Osteoblast (primary cell): ENCODE results near the gene PP2D1. TPM values are rescaled to one million over a fixed set of nuclear protein-coding genes. Genes with fewer than 3 reads are reported as not detected.
A peak's percentile ranks its signal among the peaks of the same experiment; 100 is the strongest.
"Not testable (repeated sequence)": the region's sequence is repeated elsewhere in the genome, so short reads cannot be mapped to it uniquely, and the experiment has no call there.

Experiments
- DNase-seq: peaks from one replicate; pipeline ENCODE4 v3.0.0; 2011; ENCODE audit warnings: low spot score, mixed read lengths; ENCODE audit not compliant: insufficient read length; ENCODE audit errors: missing footprints
- H2AFZ ChIP-seq: 2 replicates; pipeline ENCODE4 v1.6.0; 2011; ENCODE audit warnings: mild to moderate bottlenecking, low read length
- H3K27ac ChIP-seq: 2 replicates; pipeline ENCODE4 v1.5.1; 2011; ENCODE audit warnings: mild to moderate bottlenecking, low read depth, low read length, moderate library complexity
- H3K27me3 ChIP-seq: 2 replicates; pipeline ENCODE4 v1.6.0; 2012; ENCODE audit warnings: mild to moderate bottlenecking, control low read depth, inconsistent platforms, low read length, moderate library complexity; ENCODE audit not compliant: insufficient read depth
- H3K36me3 ChIP-seq: 2 replicates; pipeline ENCODE4 v1.5.1; 2011; ENCODE audit warnings: mild to moderate bottlenecking, low read length, control low read depth, moderate library complexity; ENCODE audit not compliant: insufficient read depth
- H3K4me1 ChIP-seq: 2 replicates; pipeline ENCODE4 v1.5.1; 2011; ENCODE audit warnings: mild to moderate bottlenecking, low read length, control low read depth, moderate library complexity; ENCODE audit not compliant: insufficient read depth
- H3K4me2 ChIP-seq: 2 replicates; pipeline ENCODE4 v1.6.0; 2011; ENCODE audit warnings: mild to moderate bottlenecking, low read length; ENCODE audit not compliant: insufficient read depth
- H3K4me3 ChIP-seq: fragments of 200-600 bp; sonication (generic); 3 replicates; pipeline ENCODE4 v1.5.1; 2012; ENCODE audit warnings: mild to moderate bottlenecking, low read length, inconsistent platforms; ENCODE audit not compliant: insufficient read depth
- H3K79me2 ChIP-seq: 2 replicates; pipeline ENCODE4 v1.6.0; 2012; ENCODE audit warnings: mild to moderate bottlenecking, low read length, control low read depth, inconsistent platforms; ENCODE audit not compliant: insufficient read depth
- H3K9me3 ChIP-seq: 2 replicates; pipeline ENCODE4 v1.5.1; 2011; ENCODE audit warnings: low read depth, low read length, control low read depth
- H4K20me1 ChIP-seq: 2 replicates; pipeline ENCODE4 v1.6.0; 2012; ENCODE audit warnings: mild to moderate bottlenecking, low read length, control low read depth; ENCODE audit not compliant: insufficient read depth
- total RNA-seq: library from RNA; depleted of rRNA; stranded (reverse); fragments of >200 nt; gene quantifications from 2 replicates; pipeline ENCODE4 v1.2.3, GENCODE V29; 2012
- TF ChIP-seq, protein P1 (sequence below): IDR thresholded peaks from 2 replicates; pipeline ENCODE4 v1.5.1; 2011; ENCODE audit warnings: mild to moderate bottlenecking, low read depth, low read length, moderate library complexity; ENCODE audit errors: extremely low read depth

The PP2D1 gene
- total RNA-seq, 1 donor, result not detected

DNA sequence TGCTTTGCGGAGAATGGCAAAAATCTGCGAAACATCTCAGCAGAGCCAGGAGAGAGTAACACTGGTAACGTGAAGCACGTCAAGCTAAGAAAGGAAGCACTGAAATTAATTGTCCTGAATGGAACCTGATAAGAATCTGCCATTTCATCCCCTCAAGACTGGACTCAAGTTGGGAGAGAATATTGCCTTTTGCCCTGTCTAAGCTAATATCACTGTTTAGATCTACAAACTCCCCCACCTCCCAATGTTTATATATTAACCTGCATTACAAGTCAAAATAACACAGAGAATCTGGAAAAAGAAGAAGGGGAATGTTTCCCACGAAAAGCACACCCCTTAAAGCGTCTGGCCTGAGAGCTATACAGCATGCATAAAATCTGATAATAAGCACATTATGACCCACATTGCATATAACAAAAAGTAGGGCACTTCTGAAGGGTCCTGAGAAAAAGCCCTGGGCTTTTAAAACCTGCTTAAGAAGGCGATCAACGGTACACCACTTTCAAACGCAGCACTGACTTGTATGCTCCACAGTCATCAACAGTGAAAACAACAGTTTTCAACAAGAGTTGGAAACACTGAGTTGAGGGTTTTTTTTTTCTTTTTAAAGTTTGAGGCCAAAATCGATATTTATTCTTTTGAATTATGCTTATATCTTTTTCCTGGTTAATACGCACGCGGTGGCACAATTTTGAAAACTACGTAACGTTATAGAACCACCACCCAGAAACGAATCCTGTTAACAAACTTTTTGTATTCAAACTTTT is 26.8 kb upstream of the PP2D1 start:
- Histone ChIP-seq H2AFZ (peak overlapping the region; percentile 65), H3K27me3 (no peaks in the 10 kb centered on the region), H3K27ac (no peak overlapping the region), H3K4me3 (peak overlapping the region; percentile 80), H3K4me2 (peak overlapping the region; percentile 82), H3K36me3 (no peaks in the 10 kb centered on the region), H3K9me3 (no peaks in the 10 kb centered on the region), H3K4me1 (peaks cover 16% of the 10 kb centered on the region), H4K20me1 (no peaks in the 10 kb centered on the region), H3K79me2 (no peaks in the 10 kb centered on the region)
- TF ChIP-seq, protein P1, sequence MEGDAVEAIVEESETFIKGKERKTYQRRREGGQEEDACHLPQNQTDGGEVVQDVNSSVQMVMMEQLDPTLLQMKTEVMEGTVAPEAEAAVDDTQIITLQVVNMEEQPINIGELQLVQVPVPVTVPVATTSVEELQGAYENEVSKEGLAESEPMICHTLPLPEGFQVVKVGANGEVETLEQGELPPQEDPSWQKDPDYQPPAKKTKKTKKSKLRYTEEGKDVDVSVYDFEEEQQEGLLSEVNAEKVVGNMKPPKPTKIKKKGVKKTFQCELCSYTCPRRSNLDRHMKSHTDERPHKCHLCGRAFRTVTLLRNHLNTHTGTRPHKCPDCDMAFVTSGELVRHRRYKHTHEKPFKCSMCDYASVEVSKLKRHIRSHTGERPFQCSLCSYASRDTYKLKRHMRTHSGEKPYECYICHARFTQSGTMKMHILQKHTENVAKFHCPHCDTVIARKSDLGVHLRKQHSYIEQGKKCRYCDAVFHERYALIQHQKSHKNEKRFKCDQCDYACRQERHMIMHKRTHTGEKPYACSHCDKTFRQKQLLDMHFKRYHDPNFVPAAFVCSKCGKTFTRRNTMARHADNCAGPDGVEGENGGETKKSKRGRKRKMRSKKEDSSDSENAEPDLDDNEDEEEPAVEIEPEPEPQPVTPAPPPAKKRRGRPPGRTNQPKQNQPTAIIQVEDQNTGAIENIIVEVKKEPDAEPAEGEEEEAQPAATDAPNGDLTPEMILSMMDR, result no peak
- DNase-seq, result no peak

DNA sequence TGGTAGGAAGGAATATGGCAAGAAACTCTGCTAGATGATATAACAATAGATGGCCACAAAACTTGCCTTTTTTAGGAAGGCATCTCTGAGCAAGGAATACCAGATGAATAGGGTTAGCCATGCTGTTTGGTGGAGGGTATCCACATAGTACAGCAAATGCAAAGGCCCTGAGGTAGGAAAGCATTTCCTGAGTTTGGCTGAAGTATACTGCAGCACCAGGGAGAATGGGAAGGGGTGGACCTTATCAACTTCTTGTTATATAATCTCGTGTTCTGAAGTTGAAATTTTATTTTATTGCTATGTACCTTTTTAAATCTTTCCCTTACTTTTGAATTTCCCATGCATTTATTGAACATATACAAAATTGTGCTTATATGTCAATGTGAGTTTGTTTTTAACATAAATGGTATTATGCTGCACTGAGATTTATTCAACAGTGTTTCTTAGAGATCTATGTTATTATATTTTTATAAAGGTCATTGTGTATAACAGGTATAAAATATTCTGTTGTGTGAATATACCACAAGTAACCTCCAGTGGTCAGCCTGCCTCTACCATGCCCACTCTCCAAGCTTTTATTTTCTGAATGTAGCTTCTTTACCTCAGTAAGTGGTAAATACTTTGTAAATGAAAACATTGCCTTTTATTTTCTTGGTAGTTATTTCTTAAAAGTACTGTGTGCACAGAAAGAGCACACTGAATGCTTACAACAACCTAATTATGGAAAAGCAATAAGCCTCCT is 25.4 kb upstream of the PP2D1 start:
- no peaks in the 10 kb centered on the region for H3K27me3 ChIP-seq
- no peaks in the 10 kb centered on the region for H3K36me3 ChIP-seq
- TF ChIP-seq, protein P1, result peak; percentile 15
- no peaks in the 10 kb centered on the region for H4K20me1 ChIP-seq
- no peak for DNase-seq
- no peaks in the 10 kb centered on the region for H3K79me2 ChIP-seq
- no peak overlapping the region for H2AFZ ChIP-seq
- no peak overlapping the region for H3K27ac ChIP-seq
- no peak overlapping the region for H3K4me2 ChIP-seq
- no peaks in the 10 kb centered on the region for H3K9me3 ChIP-seq
- peaks cover 16% of the 10 kb centered on the region for H3K4me1 ChIP-seq
- H3K4me3 ChIP-seq, result no peak overlapping the region

DNA sequence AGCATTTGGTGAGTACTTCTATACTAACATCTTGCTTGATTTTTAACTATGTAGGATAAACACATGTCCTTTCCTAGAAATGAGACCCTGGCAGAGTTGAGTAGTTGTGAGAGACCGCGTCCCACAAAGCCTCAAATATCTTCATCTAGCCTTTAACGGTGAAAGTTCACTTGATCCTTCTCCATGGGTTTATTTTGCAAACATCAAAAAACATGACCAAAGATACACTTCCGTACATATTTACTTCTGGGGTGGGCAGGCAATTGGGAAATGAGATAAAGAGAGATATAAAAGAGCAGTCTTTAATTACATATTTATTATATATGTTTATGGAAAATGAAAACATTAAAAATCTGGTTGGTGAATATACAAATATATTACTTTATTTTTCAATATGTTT is 23.0 kb upstream of the PP2D1 start:
- no peak for DNase-seq

DNA sequence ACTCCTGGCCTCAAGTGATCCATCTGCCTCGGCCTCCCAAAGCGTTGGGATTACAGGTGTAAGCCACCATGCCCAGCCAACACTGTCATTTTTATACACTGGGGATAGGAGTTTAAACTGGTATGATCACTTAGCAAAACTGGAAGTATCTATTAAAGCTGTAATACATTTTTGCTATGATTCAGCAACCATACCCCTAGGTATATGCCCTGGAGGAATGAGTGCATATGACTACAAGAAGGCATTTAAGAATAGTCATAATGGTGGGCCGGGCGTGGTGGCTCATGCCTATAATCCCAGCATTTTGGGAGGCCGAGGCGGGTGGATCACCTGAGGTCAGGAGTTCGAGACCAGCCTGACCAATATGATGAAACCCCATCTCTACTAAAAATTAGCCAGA is 19.9 kb upstream of the PP2D1 start:
- H3K4me1 ChIP-seq, H3K4me2 ChIP-seq, H3K79me2 ChIP-seq, H3K27ac ChIP-seq, H2AFZ ChIP-seq, H3K4me3 ChIP-seq, H3K27me3 ChIP-seq, H3K9me3 ChIP-seq, H4K20me1 ChIP-seq, DNase-seq, H3K36me3 ChIP-seq: not testable (repeated sequence)

More for the DNA sequence above, 23.0 kb upstream of the PP2D1 start:
- H3K4me2 ChIP-seq, result no peak overlapping the region
- TF ChIP-seq, protein P1, result no peak
- H3K4me3 ChIP-seq, result no peak overlapping the region
- no peaks in the 10 kb centered on the region for H3K9me3 ChIP-seq
- H3K4me1 ChIP-seq, result peaks cover 5% of the 10 kb centered on the region
- no peak overlapping the region for H3K27ac ChIP-seq
- no peaks in the 10 kb centered on the region for H4K20me1 ChIP-seq
- no peaks in the 10 kb centered on the region for H3K27me3 ChIP-seq
- no peaks in the 10 kb centered on the region for H3K79me2 ChIP-seq
- no peak overlapping the region for H2AFZ ChIP-seq
- H3K36me3 ChIP-seq, result no peaks in the 10 kb centered on the region
